Retina (tissue), 1 donor: ENCODE measurements around the gene STMN3.
"Not testable (repeated sequence)": the region's sequence is repeated elsewhere in the genome, so short reads cannot be mapped to it uniquely, and the experiment has no call there.

Source experiments
- DNase-seq: peaks from one replicate; pipeline ENCODE4 v3.0.0-alpha.2; 2016

STMN3 gene

DNA sequence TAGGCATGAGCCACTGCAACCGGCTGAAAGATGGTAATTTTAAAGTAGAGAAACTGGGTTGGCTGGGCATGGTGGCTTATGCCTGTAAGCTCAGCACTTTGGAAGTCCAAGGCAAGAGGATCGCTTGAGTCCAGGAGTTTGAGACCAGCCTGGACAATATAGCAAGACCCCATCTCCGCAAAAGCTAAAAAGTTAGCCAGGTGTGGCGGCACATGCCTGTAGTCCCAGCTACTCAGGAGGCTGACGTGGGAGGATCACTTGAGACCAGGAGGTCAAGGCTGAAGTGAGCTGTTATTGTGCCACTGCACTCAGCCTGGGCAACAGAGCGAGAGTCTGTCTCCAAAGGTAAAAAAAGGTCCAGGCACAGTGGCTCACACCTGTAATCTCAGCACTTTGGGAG, 22.3 kb downstream of the STMN3 start:
- not testable (repeated sequence) for DNase-seq

- peak; percentile 40 for DNase-seq
Observed at GRCh38 chr20:63628246-63628975, 24.8 kb downstream of the STMN3 start.

GRCh38 chr20:63627751-63628245, 25.4 kb downstream of the STMN3 start:
- no peak for DNase-seq

DNA sequence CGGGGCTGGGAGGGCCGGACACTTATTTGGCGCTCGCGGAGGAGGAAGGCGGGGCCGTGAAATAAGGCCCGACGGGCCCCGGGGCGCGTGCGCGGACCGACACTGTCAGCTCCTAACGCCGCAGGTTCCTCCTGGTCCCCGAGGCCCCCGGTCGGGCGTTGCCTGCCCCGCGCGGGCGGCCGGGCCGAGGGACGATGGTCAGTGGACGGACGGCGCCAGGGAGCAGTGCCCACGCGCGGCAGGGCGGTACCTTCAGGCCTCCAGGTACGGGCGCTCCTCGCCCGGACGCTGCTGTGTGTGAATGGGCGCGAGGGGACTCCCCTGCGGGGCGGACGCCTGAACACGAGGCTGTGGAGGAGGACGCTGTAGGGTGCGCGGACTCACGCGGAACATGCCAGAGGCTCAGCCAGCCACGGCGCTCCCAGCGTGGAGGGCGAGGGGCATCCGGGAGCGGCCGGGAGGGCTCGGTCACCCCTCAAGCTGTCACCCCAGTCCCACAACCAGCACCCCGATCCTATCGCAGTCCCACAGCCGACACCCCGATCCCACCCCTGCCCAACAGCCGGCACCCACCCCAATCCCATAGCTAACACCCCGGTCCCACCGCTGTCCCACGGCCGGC, 26.0 kb downstream of the STMN3 start:
- peak; percentile 97 for DNase-seq

DNA sequence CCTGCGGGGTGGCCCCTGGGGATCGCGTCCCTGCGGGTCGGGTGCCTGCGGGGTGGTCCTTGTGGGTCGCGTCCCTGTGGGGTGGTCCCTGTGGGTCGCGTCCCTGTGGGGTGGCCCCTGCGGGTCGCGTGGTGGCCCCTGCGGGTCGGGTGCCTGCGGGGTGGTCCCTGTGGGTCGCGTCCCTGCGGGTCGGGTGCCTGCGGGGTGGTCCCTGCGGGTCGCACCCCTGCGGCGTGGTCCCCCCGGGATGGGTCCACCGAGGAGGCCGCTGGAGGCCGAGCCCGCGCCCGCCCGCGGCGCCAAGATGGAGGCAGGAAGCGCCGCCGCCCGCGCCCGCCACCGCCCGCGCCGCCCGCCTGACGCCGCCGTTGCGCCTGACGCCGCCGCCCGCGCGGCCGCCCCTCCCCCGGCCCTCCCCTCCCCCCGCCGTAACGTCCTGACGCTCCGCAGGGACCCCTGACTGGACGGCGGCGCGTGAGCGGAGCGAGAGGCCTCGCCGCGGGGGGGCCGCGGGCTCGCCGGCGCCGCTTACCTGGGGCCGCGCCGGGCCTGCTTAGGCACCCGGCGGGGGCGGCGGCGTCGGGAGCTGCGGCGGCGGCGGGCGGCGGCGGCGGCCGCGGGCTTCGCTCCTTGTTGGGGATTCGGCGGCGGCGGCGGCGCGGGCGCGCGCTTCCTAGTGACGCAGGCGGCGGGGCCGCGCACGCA, 26.6 kb downstream of the STMN3 start, which contains the start of gene GMEB2:
Gene GMEB2, minus strand, starts transcription at position 678 of the 705 bp plus-strand sequence. CDS start 7,704 bp downstream, outside the sequence.
- peak; percentile 55 for DNase-seq

GRCh38 chr20:63625771-63626423, 27.3 kb downstream of the STMN3 start:
- DNase-seq, result peak; percentile 40

DNA sequence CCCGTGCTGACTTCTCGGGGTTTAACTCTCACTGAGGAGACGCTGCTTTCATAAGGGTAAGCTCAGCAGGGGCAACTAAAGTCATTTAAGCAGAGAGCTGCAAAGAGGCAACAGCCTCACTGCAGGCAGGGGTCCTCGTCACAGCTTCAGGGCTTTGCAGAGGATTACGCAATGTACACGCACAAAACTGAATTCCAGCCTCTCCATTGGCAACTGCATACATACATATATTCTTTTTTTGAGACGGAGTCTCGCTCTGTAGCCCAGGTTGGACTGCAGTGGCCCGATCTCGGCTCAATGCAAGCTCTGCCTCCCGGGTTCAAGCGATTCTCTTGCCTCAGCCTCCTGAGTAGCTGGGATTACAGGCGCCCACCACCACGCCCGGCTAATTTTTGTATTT, 28.7 kb downstream of the STMN3 start:
- DNase-seq, result no peak

DNA sequence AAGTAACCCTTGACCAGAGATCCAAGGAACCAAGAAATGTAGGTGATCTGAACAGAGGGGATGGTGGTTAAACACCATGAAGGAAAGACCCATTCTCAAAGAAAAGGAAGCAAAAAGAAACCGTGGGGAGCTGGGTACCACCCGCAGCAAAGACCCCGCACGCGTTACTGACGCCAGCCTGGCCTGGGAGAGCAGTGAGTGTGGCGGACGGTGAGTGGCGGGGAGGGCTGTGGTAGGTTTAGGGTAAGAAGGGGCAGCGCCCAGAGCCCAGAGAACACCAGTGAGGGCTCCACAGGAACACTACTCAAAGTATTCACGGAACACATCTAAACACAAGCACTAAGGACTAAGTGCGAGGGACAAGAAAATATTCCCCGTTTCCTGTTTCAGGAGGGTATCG, 30.5 kb downstream of the STMN3 start:
- DNase-seq, result no peak

DNA sequence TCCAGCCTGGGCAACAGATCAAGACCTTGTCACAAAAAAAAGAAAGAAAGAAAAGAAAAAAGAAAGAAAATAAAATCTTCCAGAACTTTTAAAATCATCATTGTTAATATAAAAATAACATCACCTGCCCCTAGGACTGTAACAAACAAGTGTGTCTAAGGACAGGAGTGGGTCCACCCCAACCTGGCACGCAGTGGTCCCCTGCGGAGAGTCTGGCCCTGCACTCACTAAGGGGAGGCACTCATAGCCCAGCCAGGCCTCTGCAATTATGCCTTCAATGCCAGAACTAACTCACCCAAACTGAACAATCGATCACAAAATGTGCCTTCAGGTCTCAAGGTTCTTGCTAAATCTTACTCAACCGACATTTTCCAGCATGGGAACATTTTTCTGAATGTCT, 31.1 kb downstream of the STMN3 start:
- no peak for DNase-seq

GRCh38 chr20:63620991-63621390, 32.2 kb downstream of the STMN3 start:
- DNase-seq, result no peak

DNA sequence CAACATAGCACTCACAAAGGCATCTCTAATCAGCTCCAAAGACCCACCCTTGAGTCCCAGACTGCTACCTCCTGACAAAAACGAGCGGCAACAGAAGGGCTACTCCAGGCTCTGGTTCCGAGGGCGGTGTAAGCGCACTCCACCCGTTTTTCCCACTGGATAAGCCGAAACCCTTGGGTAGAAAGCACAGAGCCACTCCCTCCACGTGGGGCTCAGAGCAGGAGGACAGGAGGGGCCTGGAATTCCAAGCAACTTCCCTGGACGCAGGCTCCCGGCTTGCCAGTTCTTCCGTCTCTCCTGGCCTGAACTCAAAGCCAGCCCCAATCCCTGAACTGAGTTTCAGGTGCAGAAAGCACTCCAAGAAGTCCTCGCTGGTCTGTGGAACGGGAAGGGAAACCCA, 33.7 kb downstream of the STMN3 start:
- no peak for DNase-seq

- DNase-seq, result no peak
Observed at GRCh38 chr20:63619086-63619485, 34.1 kb downstream of the STMN3 start.

GRCh38 chr20:63618291-63618980, 34.8 kb downstream of the STMN3 start:
- DNase-seq, result no peak

GRCh38 chr20:63617876-63618265, 35.4 kb downstream of the STMN3 start:
- DNase-seq, result no peak

DNA sequence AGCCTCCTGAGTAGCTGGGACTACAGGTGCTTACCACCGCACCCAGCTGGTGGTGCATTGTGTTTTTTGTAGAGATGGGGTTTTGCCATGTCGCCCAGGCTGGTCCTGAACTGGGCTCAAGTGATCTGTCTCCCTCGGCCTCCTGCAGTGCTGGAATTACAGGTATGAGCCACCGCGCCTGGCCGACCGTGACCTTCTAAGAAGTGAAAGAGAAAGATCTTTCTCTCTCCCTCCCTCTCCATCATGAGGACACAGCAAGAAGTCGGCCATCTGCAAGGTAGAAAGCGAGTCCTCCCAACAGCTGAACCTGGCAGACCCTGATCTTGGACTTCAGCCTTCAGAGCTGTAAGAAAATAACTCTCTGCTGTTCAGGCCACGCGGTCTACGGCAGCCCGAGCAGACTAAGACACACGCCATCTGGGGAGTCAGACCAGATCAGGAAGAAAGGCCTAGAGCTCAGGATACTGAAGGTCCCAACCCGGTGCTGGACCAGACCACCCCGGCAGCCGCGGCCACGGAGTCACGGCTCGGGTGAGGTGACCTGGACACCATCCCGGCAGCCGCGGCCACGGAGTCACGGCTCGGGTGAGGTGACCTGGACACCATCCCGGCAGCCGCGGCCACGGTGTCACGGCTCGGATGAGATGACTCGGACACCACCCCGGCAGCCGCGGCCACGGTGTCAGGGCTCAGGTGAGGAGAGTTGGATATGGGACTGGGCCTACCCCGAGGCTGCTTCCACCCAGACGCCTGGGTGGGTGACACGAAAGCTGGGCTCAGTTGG, 35.9 kb downstream of the STMN3 start:
- no peak for DNase-seq

DNA sequence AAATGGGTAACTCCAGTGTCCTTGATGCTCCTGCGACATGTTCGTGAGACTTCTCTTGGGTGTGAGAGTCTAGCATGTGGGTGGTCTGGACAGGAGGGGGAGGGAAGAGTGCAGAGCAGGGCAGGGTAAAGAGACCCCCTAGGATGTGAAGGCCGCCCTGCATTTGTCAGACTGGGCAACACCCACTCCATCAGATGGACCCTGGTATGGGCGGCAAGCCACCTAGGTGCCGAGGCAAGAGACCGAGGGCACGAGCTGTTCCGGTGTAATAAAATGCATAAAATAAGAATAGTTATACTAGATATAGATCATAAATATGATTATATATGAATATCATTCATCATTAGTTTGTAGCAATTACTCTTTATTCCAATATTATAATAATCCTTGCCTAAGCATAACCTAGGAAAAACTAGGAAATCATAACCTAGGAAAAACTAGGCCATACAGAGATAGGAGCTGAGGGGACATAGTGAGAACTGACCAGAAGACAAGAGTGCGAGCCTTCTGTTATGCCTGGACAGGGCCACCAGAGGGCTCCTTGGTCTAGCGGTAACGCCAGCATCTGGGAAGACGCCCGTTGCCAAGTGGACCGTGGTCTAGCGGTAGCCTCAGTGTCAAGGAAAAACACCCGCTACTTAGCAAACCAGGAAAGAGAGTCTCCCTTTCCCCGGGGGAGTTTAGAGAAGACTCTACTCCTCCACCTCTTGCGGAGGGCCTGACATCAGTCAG, 39.2 kb downstream of the STMN3 start:
- DNase-seq, result not testable (repeated sequence)

GRCh38 chr20:63612276-63612931, 40.8 kb downstream of the STMN3 start:
- no peak for DNase-seq

GRCh38 chr20:63611646-63612045, 41.6 kb downstream of the STMN3 start:
- no peak for DNase-seq

GRCh38 chr20:63610581-63611435, 42.4 kb downstream of the STMN3 start:
- no peak for DNase-seq
